ENCODE data around the gene C1orf21. TPM values are rescaled to one million over a fixed set of nuclear protein-coding genes. Genes with fewer than 3 reads are reported as not detected.

Gene C1orf21
- total RNA-seq, 1 donor = 17.0 TPM

DNA sequence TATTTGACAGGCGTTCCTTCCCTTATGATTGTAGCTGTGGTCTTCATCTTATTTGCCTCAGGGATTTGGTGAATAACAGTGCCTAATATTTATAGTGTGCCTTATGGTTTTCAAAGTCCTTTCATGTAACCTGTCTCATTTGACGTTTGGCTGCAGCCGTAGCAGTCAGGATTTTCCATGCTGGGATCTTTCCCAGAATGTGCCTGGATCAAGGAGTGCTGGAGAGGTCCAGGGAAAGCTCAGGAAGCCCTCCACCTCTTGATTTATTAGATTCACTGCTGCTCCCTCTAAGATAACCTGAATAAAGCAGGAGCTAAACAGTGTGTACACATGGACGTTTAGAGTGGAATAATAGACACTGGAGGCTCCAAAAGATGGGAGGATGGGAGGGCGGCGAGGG lies 5.2 kb downstream of the C1orf21 start:
- Histone ChIP-seq H2AFZ (ENCODE audit: low read length) (no peak overlapping the region), H3K4me2 (ENCODE audit: insufficient read depth, low read length) (no peak overlapping the region), H3K27me3 (ENCODE audit: insufficient read depth, low read length) (no peaks in the 10 kb centered on the region), H4K20me1 (ENCODE audit: insufficient read depth, low read length) (no peaks in the 10 kb centered on the region), H3K9me3 (ENCODE audit: low read depth, low read length) (no peaks in the 10 kb centered on the region), H3K4me3 (ENCODE audit: insufficient read depth, low read length) (no peak overlapping the region), H3K36me3 (ENCODE audit: insufficient read depth, low read length) (no peaks in the 10 kb centered on the region), H3K79me2 (ENCODE audit: insufficient read depth, low read length) (peaks cover 62% of the 10 kb centered on the region), H3K4me1 (ENCODE audit: insufficient read depth, low read length) (peaks cover 12% of the 10 kb centered on the region), H3K27ac (ENCODE audit: low read depth, low read length) (no peak overlapping the region)
- no peak for DNase-seq (ENCODE audit: insufficient read length, low spot score, missing footprints)
- TF ChIP-seq, protein P1, sequence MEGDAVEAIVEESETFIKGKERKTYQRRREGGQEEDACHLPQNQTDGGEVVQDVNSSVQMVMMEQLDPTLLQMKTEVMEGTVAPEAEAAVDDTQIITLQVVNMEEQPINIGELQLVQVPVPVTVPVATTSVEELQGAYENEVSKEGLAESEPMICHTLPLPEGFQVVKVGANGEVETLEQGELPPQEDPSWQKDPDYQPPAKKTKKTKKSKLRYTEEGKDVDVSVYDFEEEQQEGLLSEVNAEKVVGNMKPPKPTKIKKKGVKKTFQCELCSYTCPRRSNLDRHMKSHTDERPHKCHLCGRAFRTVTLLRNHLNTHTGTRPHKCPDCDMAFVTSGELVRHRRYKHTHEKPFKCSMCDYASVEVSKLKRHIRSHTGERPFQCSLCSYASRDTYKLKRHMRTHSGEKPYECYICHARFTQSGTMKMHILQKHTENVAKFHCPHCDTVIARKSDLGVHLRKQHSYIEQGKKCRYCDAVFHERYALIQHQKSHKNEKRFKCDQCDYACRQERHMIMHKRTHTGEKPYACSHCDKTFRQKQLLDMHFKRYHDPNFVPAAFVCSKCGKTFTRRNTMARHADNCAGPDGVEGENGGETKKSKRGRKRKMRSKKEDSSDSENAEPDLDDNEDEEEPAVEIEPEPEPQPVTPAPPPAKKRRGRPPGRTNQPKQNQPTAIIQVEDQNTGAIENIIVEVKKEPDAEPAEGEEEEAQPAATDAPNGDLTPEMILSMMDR (IDR thresholded peaks at IDR 0.05; ENCODE audit: extremely low read depth, low read depth, low read length) = no peak

DNA sequence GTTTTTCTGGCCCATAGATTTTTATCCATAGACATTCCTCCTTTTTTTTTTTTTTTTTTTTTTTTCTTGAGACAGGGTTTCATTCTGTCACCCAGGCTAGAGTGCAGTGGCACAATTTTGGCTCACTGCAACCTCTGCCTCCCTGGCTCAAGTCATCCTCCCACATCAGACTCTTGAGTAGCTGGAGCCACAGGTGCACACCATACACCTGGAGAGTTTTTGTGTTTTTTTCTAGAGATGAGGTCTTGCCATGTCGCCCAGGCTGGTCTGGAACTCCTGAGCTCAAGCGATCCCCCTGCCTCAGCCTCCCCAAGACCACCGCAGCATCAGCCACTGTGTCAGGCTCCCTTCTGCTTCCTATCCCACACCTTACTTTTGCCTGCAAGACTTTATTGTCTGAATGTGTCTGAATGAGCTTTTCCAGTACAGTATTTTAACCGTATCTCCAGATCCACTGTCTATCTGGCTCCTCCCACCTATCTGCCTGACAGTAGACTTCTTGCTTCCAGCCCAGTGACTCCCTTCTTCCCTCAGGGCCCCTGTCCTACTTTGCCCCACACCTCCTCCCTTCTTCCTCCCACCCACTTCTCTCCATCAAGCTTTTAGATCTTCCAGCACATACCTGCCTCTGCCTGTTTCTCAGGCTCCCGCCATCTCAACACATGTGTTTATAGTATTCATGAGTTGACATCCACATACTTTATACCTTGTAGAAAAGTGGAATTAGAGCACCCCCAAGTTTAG lies 6.1 kb downstream of the C1orf21 start:
- Histone ChIP-seq H3K4me2 (ENCODE audit: insufficient read depth, low read length) (no peak overlapping the region), H4K20me1 (ENCODE audit: insufficient read depth, low read length) (no peaks in the 10 kb centered on the region), H2AFZ (ENCODE audit: low read length) (no peak overlapping the region), H3K4me1 (ENCODE audit: insufficient read depth, low read length) (peaks cover 12% of the 10 kb centered on the region), H3K27me3 (ENCODE audit: insufficient read depth, low read length) (no peaks in the 10 kb centered on the region), H3K4me3 (ENCODE audit: insufficient read depth, low read length) (no peak overlapping the region), H3K36me3 (ENCODE audit: insufficient read depth, low read length) (no peaks in the 10 kb centered on the region), H3K27ac (ENCODE audit: low read depth, low read length) (no peak overlapping the region), H3K9me3 (ENCODE audit: low read depth, low read length) (no peaks in the 10 kb centered on the region), H3K79me2 (ENCODE audit: insufficient read depth, low read length) (peaks cover 67% of the 10 kb centered on the region)
- no peak for DNase-seq (ENCODE audit: insufficient read length, low spot score, missing footprints)
- TF ChIP-seq, protein P1 (IDR thresholded peaks at IDR 0.05; ENCODE audit: extremely low read depth, low read depth, low read length) = no peak

DNA sequence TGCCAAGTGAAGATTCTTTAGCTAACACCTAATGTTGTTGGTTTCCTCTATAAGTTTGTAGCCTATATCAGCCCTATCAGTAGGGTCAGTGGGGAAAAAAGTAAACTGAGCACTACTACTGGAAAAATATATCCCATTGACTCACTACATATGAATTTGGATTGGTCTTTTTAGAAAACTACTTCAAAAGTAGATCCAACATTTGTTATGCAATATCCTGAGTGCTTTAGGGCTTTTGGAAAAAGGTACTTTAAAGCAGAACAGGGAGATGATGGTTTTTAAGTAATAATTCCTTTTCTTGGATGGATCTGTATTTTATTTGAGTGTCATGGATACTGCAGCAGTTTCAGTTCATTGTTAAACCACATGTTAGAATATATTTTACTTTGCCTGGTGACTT lies 7.1 kb downstream of the C1orf21 start:
- Histone ChIP-seq H3K36me3 (ENCODE audit: insufficient read depth, low read length) (no peaks in the 10 kb centered on the region), H3K27me3 (ENCODE audit: insufficient read depth, low read length) (no peaks in the 10 kb centered on the region), H2AFZ (ENCODE audit: low read length) (no peak overlapping the region), H4K20me1 (ENCODE audit: insufficient read depth, low read length) (no peaks in the 10 kb centered on the region), H3K27ac (ENCODE audit: low read depth, low read length) (no peak overlapping the region), H3K4me3 (ENCODE audit: insufficient read depth, low read length) (no peak overlapping the region), H3K4me2 (ENCODE audit: insufficient read depth, low read length) (no peak overlapping the region), H3K4me1 (ENCODE audit: insufficient read depth, low read length) (peaks cover 6% of the 10 kb centered on the region), H3K9me3 (ENCODE audit: low read depth, low read length) (no peaks in the 10 kb centered on the region), H3K79me2 (ENCODE audit: insufficient read depth, low read length) (peaks cover 68% of the 10 kb centered on the region)
- no peak for DNase-seq (ENCODE audit: insufficient read length, low spot score, missing footprints)
- TF ChIP-seq, protein P1 (IDR thresholded peaks at IDR 0.05; ENCODE audit: extremely low read depth, low read depth, low read length) = no peak

DNA sequence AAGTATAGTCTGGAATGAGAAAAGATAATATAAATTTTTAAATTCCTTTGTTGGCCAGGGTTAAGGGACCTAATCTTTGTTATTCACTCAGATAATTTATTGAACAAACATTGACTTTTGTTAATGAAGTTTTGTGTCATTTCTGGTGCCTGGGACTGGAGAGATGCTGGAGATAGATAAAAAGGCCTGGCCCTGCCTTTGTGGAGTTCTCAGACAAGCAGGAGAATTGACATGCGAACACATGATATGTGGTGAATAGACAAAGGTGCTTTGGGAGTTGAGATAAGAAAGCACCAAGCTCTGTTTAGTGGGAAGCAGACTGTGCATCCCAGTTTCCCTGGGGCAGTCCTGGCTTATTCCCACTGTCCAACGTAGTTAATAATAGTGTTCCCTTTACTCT lies 8.5 kb downstream of the C1orf21 start:
- DNase-seq (ENCODE audit: insufficient read length, low spot score, missing footprints) = no peak
- H2AFZ ChIP-seq (ENCODE audit: low read length) = no peak overlapping the region
- H3K4me3 ChIP-seq (ENCODE audit: insufficient read depth, low read length) = no peak overlapping the region
- H3K27me3 ChIP-seq (ENCODE audit: insufficient read depth, low read length) = no peaks in the 10 kb centered on the region
- TF ChIP-seq, protein P1 (IDR thresholded peaks at IDR 0.05; ENCODE audit: extremely low read depth, low read depth, low read length) = no peak
- H3K4me1 ChIP-seq (ENCODE audit: insufficient read depth, low read length) = no peaks in the 10 kb centered on the region
- H3K9me3 ChIP-seq (ENCODE audit: low read depth, low read length) = no peaks in the 10 kb centered on the region
- no peak overlapping the region for H3K4me2 ChIP-seq (ENCODE audit: insufficient read depth, low read length)
- H3K36me3 ChIP-seq (ENCODE audit: insufficient read depth, low read length) = no peaks in the 10 kb centered on the region
- peaks cover 65% of the 10 kb centered on the region for H3K79me2 ChIP-seq (ENCODE audit: insufficient read depth, low read length)
- H4K20me1 ChIP-seq (ENCODE audit: insufficient read depth, low read length) = no peaks in the 10 kb centered on the region
- no peak overlapping the region for H3K27ac ChIP-seq (ENCODE audit: low read depth, low read length)
